Measurements from ENCODE around the gene NDUFB5.
A peak's percentile ranks its signal among the peaks of the same experiment; 100 is the strongest.

Gene NDUFB5

DNA sequence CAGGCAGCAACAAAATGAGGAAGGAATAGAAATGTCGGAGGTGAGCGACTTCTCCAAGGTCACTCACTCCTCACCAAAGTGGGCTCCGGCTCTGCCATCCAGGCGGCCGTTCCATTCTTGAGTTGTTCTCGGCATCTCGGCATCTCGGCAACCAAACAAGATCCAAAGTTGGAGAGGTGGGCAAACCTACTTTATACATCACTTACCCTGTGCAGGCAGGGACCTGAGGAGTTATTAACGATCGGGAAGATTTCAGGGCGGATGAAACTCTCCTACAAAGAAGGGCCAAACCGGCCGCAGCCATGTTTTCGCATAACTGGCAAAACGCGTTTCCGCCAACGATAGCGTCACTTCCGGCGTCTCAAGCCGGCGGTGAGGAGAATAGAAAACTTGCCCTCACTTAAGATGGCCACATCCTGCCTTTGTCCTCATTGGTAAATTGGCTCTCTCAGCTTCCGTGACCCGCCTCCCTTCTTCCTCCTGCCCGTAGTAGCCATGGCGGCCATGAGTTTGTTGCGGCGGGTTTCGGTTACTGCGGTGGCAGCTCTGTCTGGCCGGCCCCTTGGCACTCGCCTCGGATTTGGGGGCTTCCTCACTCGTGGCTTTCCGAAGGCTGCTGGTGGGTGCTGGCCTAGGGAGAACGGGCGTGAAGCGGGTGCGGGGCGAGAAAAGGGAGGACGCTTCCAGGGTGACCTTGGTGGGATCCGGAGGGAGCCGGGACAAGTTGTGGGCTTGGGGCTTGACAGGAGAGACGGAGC is at the start of gene NDUFB5, which contains the start of gene MRPL47:
Gene NDUFB5, plus strand, starts transcription at position 474 of the 758 bp plus-strand sequence. Its CDS starts 22 bp downstream, at position 496.
Gene MRPL47, minus strand, starts transcription at position 318 of the 758 bp plus-strand sequence. Its CDS starts 14 bp downstream, at position 304.
- DNase-seq = peak; percentile 92 to 97

DNA sequence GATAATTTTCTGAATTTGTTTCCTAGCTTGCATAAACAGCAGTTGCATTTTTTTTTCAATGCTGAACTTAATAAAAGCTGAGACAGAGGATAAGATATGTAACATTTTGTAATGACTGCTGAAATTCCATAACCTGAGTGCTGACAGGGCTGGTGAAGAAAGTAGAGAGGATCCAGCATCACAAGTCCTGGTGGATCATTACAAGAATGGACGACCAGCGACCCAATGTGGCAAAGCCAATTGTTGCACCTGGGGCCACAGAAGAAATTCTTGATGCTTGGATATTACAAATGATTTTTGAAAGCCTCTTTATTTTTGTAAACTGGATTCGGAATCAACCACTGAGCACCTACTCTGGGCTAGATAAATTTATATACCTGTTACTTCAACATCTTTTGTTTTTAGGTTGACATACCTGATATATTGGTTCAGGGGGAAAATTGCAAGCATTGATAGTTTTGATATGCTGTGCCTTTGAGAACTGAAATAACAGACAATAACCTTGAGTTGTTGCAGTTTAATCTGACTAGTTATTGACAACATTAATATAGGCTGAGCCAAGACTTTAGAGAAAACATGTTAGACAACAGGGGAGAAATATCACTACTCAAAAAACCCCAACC is 45.7 kb upstream of the NDUFB5 start:
- DNase-seq = peak in 1 of 2 experiments; percentile 76

DNA sequence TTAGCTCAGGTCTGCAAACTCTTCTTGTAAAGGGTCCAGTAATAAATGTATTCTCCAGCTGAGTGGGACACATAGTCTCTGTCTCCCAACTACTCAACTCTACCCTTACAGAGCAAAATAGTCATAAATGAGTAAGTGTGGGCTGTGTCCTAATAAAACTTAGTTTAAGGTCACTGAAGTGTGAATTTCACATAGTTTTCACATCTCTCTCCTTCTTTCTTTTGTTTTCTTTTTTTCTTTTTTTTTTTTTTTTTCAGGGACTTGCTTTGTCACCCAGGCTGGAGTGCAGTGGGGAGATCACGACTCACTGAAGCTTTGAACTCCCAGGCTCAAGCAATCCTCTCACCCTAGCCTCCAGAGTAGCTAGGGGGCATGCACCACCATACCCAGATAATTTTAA is 43.8 kb upstream of the NDUFB5 start:
- no peak for DNase-seq

DNA sequence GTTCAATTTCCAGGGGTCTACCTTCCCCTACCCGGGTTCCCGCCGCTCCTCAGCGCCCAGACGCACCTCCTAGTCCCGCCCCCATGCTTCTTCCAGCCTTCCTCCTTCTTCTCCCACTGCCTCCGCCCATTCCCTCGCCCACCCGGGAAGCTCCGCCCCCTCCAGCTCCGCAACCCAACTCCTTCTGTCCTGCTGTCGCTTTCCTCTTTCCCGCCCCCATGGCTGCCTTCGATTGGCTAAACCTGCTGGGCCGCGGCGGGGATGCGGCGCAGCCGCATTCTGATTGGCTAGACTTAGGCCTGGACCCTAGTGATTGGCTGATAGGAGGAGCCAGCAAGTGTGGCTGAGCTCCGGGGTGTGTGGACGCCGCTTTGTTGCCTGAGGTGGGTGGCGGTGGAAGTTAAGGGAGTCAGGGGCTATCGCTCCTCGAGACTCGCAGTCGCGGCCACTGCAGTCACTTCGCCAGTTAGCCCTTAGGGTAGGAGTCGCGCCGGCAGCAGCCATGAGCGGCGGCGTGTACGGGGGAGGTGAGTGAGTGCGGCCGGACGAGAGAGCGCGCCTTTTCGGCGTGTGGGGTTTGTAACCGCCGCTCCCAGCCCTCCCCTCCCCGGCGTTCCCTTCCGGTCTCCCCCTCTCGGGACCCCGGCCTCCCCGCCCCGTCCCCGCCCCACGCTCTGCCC is 41.9 kb upstream of the NDUFB5 start, which contains the start of gene ACTL6A:
Gene ACTL6A, plus strand, starts transcription at position 336 of the 680 bp plus-strand sequence. Its CDS starts 167 bp downstream, at position 503.
- peak; percentile 99 for DNase-seq

DNA sequence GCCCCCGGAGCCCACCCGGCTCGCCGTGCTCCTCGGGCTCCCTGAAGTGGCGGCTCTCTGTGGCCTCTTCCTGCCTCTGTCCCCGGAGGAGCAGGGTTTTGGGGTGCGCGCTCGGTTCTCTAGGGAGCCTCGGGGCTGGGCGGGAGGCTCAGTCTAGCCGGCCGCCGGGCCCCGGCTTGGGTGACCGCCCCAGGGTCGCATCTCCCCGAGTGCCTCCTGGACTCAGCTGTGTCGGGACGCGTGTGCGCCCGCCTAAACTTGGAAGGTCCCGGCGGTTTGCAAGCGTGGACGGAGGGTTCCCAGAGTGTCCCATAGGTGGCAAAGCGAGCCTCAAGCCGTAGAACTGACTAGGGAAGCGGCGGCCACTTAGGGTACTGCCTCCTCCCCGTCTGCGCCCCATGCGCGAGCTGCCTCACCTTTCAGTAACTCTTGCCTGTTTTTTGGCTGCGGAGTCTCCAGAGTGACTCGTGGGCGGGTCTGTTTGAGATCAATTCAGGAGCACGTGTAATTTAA is 41.3 kb upstream of the NDUFB5 start:
- DNase-seq = peak; percentile 67 to 76

DNA sequence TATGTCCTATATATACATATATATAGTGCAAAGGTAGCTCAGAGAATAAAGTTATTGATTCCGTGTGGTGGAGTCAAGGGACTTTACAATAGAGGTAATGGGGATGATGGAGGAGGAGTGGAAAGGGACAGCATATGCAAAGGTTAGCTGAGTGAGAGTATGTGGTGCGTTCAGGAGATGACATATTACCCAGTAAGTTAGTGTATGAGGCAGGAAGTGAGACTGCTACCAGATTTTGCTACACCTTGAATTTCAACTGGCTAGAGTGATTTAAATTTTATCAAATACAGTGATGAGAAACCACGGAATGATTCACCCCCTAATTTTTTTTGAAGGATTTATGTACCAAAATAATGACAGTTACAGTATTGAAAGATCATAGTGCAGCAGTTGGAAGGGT is 39.1 kb upstream of the NDUFB5 start:
- DNase-seq = no peak

DNA sequence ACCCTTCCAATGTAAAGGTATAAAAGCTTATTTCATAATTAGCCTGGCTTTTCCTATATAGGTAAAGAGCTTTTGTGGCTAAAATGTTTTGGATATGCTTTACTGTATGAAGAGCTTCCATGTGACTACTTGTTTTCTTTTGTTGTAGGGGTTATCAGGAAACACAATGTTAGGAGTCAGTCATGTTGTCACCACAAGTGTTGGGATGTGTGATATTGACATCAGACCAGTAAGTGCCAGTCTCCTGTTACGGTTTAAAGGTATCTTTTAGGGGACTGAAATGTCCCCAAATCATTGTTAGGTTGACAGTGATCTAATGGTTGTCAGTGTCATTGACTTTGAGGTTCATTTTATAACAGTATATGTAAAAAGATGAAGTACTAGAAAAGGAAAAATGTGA is 23.6 kb upstream of the NDUFB5 start:
- DNase-seq = no peak

DNA sequence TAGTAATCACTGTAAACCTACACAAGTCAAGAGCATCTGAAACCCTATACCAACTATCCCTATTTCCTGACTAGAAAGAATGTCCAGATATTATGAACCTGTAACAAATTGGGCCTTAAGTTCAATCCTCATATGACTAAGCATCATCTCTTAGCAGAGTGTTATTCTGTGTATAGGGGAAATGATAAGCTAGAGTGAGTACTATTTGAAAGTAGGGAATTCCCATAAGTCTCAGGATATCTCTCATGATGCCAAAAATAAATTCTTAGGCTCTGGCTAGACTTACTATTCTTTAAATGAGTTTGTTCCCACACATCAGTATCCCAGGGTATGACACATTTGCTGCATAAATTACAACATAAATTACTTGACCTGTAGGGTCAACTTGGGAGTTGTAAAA is 15.5 kb upstream of the NDUFB5 start:
- DNase-seq = no peak

DNA sequence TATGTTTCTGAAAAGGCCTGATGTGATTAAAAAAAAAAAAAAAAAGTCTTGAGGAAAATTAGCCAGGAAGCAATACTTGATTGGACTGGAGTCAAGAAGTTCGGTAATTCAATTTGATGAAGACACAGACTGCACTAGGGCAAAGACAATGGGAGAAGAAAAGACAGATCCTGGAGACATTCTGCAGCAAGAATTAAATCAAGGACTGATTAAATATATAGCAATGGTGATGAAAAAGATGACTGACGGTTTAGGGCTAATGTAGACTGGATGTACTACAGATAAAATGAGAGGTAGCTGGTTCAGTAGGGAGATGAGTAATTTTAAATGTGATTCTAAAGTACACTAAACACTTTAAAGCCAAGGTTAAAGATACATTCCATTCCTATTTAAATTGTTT is 13.9 kb upstream of the NDUFB5 start:
- no peak for DNase-seq

DNA sequence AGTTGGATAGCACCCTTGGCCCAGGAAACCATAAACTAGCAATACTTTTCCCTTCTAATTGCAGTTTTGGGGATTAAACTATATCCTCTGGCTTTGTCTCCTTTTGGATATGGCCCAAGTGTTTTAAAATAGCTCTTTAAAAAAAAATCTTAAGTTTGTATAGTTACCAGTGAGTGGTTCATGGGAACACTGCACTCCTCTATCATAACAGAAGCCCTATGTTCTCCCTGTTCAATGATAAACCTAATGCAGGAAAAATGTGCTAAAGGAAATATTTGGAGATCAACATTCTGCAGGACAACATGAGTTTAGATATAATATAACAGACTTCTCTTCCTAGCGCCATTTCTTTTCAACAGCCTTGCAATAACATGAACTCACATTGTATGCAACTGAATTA is 13.3 kb upstream of the NDUFB5 start:
- no peak for DNase-seq

DNA sequence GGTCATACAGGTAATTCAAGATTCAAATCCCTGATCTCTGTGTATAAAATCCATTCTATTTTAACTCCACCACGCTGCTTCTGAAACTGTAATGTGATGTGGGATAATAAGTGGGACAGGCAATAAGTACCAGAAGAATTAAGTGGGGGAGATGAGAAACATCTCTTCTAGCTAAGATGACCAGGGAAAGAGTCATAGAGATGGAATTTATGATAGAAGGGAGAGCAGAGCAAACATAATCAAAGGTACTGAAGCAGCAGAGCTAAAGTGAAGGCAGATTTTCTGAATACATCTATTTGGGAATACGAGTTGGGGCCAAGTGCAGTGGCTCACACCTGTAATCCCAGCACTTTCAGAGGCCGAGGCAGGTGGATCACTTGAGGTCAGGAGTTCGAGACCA is 5.1 kb upstream of the NDUFB5 start:
- DNase-seq = no peak

DNA sequence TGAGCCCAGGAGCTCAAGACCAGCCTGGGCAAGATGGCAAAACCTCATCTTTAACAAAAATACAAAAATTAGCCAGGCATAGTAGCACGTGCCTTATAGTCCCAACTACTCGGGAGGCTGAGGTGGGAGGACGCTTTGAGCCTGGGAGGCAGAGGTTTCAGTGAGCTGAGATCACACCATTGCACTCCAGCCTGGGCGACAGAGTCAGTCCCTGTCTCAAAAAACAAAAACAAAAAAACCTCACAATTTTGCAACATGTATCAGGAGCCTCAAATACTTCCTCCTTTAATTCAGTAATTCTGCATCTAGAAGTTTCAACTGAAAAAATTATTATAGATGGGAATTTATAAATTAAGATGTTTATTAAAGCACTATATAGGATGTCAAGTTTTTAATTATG is 1.3 kb upstream of the NDUFB5 start:
- no peak for DNase-seq

DNA sequence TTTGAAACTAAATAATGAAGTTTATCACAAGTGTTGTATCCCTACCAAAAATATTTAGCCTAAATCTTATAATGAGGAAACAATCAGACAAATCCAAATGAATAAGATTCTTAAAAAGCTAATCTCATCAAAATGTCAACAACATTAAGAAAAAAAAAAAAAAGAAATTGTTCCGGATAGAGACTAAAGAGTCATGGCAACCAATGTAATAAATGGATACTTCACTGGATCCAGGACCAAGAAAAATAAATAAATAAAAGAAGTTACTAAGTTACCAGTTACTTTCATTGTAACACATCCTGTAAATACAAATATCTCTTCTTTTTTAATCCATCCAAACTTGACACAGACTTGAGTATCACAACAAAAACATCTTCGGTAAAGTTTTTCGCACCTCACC is 763 bp upstream of the NDUFB5 start:
- no peak for DNase-seq

DNA sequence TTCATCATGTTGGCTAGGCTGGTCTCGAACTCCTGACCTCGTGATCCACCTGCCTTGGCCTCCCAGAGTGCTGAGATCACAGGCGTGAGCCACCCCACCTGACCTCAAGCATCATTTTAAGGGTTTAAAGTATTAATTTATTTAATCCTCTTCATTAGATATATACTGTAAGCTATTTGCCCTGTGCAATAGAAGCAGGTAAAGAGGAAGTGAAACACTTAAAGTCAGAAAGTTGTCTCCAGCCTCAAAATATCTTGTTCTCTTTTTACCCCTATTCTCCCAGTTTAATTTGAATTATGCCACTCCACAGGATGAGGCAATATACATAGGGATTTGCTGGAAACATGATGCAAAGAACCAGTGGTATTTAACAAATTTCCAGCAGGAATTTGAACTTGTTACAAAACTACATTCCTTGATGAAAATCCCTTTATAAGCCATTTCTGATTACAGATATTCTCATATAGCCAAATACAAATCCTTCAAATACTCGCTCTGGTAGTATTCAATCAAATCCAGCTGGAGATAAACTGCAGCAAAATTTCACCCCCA is 2.0 kb downstream of the NDUFB5 start:
- DNase-seq = no peak

DNA sequence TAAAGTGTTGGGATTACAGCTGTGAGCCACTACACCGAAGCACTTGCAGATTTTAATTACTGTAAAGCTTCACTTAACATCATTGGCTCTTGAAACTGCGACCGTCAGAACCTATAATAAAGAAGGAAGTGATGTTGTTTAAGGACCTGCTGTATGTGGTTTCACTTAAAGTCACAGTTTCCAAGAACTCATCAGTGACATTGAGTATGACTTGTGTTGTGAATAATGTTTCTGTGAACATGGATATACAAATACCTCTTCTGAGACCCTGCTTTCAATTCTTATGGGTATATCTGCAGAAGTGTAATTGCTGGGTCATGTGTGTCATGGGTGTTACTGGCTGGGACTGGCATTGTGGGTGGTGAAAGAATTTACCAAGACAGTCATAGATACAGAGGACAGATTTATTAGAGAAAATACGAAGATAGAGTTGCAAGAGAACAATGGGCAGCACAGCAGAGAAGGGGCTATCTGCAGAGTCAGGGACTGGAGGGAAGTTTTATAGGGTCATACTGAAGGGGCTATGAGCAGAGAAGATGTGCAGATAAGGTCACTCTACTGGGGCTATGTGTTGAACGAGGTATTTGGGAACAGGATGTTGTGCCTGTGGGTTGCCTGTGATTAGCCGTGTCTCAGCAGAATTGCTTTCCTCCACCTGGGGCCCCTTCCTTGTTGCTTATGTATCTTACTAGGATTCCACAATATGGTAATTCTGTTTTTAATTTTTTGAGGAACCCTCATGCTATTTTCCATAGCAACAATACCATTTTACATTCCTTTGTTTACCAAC is 4.5 kb downstream of the NDUFB5 start:
- no peak for DNase-seq

DNA sequence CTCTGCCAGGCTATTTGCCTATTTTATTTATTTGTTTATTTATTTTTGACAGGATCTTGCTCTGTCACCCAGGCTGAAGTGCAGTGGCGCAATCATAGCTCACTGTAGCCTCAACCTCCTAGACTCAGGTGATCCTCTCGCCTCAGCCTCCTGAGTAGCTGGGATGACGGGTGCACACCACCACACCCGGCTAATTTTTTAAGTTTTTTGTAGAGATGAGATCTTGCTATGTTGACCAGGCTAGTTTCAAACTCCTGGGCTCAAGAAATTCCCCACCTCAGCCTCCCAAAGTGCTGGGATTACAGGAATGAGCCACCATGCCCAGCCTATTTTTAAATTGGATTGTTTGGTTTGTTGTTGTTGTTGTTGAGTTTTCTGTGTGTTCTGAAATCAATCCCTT is 5.5 kb downstream of the NDUFB5 start:
- no peak for DNase-seq

DNA sequence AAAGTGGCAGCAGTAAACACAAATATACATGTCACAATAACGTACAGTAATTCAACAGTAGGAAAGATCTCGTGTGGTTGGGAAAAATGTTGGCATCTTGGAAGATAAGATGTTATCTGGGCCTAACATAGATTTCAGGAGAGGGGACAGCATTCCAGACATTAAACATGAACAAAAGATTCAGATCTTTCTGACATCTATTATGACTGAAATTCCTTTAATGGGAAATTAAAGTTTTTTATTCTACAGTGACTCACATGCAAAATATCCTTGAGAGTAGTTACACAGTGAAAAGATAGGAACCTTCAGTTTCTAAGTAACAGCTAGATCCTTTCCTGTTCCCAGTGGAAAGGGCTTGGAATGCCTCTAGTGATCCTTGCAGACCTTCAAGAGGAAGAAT is 9.2 kb downstream of the NDUFB5 start:
- no peak for DNase-seq

DNA sequence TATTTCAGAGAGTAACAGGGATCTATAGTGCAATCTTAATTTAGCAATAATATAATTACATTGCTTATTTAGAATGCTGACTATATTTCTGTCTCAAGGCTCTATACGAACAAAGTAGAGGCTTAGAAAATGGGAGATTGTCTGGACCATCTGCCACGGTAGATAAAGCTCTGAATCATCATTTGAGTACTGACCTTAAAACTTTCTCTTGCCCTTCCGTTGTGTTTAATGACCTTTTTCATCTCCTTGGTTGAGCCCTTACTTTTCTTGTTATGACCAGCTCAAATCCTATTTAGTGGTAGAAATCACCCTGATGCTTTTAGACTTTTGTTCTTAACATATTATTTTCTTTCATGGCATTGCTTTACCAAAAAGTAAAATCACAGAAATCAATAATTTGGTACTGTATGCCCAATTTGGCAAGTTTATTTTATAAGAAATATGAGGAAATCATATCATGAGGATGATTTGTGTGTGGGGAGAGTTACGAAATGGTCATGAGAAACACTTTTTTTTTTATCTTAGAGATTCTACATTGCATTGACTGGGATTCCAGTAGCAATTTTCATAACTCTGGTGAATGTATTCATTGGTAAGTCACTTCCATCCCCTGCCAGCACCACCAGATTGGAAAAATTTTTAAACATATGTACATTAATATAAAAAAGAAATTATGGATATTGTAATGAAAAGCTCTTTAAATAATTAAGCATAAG is 11.0 kb downstream of the NDUFB5 start:
- DNase-seq = no peak

DNA sequence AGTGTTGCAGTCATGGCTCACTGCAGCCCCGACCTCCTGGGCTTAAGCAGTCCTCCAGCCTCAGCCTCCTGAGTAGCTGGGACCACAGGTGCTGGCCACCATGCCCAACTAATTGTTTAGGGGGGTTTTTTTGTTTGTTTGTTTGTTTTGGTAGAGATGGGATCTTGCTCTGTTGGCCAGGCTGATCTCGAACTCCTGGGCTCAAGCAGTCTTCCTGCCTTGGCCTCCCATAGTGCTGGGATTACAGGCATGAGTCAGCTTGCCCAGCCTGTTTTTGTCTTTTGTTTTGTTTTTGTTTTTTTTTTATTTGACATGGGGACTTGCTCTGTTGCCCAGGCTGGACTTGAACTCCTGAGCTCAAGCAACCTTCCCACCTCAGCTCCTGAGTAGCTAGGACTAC is 17.4 kb downstream of the NDUFB5 start:
- no peak for DNase-seq

DNA sequence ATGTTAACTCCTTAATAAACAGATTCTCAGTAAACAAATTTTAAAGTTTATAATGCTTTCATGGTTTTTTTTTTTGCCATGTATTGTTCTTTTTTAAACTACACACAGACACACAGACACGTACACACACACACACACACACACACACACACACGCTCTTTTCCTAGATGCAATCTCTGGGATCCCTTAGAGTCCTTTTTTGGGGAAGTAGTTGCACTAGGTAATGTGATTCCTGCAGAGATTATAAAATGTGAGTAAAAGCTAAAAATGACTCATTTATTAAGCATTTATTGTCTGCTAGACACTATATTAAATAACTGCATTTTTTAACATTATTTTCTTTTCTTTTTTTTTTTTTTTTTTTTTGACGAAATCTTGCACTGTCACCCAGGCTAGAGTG is 19.9 kb downstream of the NDUFB5 start:
- no peak for DNase-seq

DNA sequence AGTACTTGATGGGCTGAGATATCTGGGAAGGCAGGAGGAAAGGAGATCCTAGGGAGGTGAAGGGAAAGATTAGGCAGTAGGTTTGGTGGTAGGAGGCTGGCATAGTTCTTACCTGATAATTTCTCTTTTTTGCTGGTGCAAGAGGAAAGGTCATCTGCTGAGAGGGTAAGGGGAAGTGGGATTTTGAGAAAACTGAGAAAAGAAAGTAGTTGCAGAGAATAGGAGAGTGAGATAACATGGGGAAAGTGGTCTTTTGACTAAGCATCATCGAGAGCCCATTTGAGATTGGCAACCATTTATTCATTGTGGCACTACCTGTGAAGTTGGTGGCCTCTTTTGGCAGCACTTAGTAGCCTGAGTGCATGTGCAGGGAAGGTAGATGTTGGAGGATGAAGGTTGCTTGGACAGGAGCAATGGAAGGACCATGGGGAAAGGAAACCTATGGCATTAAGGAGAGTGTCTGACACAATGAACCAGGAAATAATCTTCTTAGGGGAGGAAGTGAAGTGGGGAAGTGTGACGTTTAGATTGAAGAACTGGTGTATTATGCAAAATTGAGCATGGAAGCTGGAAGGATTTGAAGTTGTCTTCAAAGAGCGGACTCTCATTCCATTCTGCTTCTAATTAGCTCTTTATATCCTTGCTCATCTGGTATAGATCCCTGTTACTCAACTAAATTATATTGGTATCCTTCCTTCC is 26.3 kb downstream of the NDUFB5 start:
- DNase-seq = no peak

Measured in NCI-H526 (cell line).